Activated T-cell treated with anti-CD3 and anti-CD28 coated beads, Interleukin-2, amount 50 U/mL, for 1 hour (primary cell): Measurements from ENCODE around the gene BST1.
A peak's percentile ranks its signal among the peaks of the same experiment; 100 is the strongest.
"Not testable (repeated sequence)": the region's sequence is repeated elsewhere in the genome, so short reads cannot be mapped to it uniquely, and the experiment has no call there.

Source experiments
- DNase-seq: peaks from one replicate; pipeline ENCODE4 v3.0.0-alpha.2; 2020

Gene BST1

DNA sequence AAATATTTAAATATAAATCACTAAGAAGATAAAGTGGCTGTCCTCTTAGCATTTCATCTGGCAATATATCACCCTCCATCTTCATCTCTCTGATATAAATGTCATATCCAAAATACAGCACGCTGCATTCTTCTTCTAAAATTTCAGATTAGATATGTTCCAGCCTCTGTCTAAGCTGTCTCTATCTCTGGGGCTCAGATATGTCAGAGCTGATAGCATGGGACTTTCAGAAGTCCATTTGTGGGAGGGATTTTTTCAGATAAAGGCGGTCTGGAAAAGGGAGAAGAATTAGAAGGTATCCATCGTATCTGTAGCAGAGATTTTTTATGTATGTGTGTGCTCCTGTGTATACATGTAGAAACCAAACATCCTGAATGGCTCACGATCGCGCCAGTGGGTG, 50.2 kb downstream of the BST1 start:
- DNase-seq: no peak

DNA sequence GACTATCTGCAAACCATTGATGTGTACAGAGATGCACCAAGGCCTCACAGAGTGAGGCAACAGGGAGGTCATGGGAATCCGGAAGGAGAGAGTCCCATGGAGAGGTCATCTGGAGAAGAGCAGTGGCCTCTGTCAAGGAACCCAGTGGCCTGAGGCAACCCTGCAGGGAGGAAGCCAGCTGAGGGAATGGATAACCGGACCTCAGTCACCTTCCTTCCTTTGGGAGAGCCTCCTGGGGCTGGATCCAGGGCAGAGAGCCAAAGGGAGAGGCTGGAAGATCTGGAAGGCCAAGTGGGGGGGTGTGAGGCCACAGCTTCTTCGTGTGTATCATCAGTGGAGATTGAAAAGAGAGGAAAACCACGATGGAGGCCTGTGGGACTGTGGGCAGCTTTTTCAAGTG, 50.9 kb downstream of the BST1 start:
- DNase-seq: no peak

DNA sequence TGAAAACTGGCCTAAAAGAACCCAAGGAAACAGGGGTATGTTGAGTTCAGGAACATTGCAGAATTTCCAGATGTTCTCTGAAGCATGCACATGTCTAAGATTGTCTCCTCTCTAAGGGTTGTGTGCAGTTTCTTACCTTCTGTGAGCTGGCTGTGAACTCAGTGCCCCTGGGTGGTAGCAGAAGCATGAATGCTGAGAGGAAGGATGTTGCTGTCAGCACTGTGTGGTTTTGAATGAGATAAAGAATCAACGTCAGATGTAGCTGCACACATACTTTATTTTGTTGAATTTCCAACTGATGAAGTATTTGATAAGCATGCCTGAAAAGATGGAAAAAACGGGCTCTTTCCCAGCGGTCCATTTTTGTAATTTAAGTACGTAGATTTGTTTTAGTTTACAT, 51.5 kb downstream of the BST1 start:
- DNase-seq: peak; percentile 51

DNA sequence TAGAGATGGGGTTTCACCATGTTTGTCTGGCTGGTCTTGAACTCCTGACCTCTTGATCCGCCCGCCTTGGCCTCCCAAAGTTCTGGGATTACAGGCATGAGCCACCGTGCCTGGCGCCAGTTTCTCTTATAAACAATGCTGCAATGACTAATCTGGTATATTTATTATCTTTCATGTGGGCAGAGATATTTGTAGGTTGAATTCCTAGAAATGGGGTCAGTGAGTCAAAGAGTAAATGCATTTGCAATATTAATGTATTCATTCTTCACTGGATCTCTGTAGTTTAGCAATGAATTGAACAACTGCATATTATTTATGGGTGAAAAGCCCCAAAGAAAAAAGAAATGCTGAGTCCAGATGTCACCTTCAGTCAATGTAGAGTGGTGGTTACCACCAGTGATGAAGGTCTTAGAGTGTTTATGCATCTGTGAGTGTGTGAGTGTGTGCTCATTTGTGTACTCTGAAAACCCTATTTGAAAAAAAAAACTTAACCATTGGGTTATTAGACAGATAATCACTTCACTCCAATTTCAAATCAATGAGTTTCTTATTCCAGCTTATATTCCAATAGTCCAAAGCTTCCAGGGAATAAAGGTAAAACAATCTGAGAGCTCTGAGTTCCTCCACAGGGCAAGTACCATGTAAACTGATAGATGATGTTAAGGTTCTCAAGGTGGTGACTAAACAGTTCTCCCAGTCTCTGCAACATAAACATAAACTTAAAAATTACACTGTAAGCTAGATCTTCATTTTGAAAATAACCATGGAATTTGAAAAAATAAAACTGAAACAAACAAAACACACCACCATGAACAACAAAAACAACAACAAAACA, 52.7 kb downstream of the BST1 start:
- peak; percentile 42 for DNase-seq

DNA sequence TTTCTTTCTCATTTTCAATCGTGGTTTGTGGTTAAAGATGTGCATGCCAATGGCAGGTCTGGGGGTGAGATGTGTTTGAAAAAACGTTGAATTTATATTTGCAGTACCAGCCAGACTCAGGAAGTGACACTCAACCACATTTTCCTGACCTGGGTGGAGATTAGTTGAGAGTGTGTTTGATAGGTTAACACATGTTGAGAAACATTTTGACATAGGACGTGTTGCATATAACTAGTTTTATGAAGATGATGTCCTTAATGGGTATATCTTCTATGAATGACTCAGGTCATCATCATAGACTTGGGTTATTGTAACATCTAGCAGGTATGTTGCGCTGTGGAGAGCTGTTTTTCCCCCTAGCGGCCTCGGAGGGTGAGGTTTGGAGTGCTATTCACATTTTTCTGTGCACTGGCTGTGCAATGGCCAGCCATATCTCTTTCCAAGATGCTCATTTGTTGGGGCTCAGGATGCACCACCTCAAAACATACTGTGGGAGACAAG, 53.5 kb downstream of the BST1 start:
- peak; percentile 74 for DNase-seq

DNA sequence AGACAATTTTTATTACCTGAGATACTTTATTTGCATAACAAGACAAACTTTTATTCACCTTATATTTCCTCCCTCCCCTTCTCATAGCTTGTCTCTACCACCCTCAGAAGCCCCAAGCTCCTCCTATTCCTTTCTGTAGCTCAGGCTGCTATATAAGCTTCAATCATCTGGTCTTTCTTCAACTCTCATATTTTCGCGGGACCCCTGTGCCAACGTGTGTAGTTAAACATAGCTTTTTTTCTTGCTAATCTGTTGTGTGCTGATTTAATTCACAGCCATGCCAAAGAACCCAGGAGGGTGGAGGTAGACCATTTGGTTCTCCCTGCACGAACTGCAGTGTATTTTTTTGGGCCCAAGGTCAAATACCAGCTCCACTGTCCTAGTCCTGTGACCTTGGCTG, 54.2 kb downstream of the BST1 start:
- DNase-seq: no peak

DNA sequence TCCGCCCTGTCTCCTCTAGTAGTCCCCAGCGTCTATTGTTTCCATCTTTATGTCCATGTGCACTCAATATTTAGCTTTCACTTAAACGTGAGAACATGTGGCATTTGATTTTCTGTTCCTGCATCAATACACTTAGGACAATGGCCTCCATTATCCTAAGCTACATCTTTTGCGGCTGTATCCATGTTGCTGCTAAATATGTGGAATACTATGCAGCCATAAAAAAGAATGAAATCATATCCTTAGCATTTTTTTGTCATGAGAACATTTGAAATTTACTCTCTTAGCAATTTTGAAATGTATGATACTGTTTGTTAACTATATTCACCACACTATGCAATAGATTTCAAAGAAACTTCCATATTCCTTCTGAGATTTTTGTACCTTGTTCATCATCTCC, 55.4 kb downstream of the BST1 start:
- no peak for DNase-seq

DNA sequence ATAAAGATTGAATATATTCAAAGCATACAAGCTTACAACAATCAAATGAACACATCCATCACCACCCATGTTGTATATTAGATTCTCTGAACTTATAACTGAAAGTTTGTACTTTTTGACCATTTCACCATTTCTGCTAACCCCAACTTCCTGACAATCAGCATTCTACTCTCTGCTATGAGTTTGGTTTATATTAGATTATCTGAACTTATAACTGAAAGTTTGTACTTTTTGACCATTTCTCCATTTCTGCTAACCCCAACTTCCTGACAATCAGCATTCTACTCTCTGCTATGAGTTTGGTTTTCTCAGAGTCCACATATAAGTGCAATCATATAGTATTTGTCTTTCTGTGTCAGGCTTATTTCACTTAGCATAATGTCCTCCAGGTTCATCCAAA, 59.6 kb downstream of the BST1 start:
- DNase-seq: not testable (repeated sequence)

DNA sequence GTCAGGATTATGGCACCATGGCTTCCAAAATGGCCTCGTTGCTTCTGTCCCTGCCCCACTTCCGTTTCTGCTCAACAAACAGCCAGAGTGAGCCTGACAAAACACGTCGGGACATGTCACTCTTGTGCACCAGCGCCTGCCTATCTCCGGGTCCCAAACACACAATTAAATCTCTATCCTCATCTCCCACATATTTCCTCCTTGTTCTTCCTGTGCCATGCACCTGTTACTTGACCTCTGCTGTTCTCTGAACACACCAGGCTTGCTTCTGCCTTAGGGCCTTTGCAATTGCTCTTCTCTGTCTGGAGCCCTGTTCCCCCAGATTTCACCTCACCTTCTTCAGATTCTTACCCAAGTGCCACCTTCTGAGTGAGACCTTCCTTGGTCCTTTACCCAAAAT, 62.5 kb downstream of the BST1 start:
- no peak for DNase-seq

DNA sequence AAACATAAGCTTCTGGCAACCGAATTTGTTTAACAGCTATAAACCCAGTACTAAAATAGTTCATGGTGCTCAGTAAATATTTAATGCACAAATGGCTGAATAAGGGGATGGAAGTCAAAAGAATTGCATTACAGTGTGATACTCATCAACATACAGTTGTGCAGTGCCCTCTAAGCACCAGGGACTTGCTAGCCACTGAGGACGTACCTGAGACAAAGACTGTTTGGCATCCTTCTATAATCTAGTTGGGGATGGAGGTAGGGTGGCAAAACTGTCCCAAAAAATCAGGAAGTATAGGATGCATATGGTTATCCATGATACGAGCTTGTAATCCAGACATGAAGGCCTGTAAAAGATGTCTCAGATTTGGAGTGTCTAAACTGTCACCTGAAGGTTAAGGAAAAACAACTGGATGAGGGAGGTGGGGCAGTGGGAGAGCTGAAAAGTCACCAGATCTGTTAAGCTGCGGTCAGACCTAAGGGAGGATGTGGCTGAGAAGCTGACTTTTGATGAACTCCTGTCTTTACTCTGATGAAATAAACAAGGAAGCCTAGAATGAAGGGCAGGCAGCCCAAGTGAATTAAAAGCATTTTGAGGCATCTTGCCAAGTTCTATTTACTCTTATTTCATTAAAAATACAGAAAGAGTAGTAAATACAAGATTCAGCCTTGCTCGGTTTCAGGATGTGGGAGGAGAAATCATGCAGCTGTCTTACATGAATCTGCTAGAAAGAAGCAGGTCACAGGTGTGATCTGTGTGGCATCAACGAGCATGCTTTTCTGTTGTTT, 63.2 kb downstream of the BST1 start:
- no peak for DNase-seq

DNA sequence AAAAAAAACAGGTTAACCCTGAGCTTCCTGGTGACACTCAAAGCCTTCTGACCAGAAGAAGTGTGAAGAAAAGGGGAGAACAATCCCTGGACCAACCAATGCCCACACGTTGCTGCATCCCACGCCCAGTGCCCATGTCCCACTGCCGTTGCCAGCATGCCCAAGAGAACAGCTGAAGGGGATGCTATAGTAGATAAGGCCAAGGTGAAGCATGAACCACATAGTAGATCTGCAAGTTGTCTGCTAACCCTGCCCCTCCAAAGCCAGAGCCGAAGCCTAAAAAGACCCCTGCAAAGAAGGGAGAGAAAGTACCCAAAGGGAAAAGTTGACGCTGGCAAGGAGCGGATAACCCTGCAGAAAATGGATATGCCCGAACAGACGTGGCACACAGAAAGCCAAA, 64.0 kb downstream of the BST1 start:
- DNase-seq: no peak

DNA sequence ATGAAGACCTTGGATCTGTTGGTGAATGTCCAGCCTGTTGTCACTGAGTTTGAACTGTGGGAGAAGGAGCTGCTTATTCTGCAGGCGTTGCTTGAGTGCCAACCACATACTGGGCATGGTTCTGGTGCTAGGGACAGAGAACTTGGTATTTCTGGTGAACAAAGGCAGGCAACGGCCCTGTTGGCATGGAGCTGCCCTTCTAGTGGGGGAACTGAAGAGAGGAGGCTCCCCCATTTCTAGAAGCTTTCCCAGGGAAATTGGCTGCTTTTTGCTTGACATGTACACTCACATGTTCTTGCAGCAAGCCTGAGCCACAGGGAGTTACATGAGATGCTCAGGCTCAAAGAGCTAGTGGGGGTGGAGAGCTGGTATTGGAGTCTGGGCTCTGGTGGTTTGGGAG, 66.3 kb downstream of the BST1 start:
- no peak for DNase-seq

DNA sequence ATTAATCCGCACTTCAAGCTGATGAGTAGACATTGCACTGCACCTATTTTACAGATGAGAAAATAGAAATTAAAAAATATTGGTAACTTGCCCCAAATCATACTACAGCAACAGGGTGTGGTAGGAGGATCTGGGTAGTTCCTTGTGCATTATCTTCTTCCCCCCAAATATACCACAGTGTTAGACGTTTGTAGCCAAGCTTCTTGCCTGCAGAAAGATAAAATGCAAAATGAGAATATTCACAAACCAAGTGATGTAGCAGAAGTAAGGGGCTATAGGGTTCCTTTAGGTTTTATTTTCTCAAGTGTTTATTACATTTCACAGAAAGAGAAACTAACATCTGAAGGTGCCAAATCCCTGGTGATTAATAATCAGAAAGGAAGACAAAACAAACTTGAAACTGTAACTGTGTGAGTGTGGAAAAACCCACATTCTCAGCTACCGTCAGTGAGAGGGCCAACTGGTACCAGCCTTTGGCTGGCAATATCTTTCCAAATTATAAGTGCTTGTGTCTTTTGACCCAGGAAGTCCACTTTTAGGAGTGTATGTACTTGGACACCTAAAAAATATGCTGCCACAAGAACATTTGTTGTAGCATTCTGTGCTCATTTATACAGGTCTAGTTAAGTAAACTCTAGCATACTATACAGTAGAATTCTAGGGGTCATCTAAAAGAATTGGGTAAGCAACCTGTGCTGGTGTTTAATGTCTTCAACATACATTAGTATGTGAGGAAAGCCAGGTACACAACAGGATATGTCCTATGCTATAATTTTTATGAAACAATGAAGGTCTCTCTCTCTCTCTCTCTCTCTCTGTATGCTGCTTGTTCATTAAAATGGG, 68.6 kb downstream of the BST1 start:
- DNase-seq: no peak

DNA sequence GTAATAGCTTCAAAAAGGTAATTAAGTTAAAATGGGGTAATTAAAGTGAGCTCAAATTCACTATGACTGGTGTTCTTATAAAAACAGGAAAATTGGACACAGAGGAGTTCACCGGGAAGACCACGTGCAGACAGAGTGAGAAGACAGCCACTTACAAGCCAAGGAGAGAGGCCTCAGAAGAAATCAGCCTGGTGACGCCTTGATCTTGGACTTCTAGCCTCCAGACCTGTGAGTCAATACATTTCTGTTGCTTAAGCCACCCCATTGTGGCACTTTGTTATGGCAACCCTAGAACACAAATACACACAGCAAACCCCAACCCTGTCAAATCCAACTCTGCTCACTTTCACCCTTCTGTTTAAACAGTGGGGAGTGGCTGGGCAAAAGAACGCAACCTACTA, 71.2 kb downstream of the BST1 start:
- no peak for DNase-seq

DNA sequence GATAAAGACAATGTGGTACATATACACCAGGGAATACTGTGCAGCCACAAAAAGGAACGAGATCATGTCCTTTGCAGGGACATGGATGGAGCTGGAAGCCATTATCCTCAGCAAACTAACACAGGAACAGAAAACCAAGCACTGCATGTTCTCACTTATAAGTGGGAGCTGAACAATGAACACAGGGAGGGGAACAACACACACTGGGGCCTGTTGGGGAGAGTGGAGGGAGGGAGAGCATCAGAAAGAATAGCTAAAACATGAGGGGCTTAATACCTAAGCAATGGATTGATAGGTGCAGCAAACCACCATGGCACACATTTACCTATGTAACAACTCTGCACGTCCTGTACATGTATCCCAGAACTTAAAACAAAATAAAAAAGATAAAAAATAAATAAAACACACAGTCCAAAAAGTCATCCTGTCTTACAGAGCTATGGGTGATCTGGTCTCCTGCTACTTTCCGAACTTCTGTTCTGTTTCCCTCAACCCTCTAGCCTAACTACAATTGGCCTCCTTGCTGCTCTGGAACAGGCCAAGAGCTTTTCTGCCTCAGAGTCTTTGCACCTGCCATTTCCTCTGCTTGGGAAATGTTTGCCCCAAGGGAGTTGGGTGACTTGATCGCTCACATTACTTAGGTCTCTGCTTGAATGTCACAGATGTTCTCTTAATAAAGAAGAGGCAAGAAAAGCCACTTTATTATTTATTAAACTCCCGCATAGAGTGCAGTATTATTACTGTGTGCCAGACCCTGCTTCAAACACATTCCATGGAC, 74.2 kb downstream of the BST1 start:
- no peak for DNase-seq

DNA sequence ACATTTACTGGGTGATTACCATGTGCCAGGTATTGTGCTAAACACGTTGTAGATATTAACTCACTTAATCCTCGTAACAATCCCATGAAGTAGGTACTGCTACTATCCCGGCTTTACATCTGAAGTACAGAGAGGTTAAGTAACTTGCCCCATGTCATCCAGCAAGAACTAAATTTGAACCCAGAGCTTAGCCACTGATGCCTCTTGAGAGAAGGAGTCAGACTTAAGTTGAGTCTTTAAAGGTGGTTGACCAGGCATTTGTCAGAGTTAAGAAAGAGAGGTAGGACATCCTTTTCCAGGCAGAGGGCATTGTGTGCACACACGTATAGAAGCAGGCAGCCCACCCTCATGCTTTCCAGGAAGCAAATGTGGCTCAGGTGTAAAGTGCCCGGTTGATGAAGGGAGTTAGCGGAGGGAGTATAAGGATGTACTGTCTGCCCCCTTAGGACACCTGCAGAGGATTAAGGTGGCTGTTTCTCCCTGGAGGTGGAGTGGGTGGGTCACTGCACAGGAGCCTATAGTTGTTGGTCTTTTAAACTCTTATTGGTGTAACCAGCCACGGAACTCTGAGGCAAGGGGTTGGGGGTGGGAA, 74.9 kb downstream of the BST1 start:
- DNase-seq: no peak

DNA sequence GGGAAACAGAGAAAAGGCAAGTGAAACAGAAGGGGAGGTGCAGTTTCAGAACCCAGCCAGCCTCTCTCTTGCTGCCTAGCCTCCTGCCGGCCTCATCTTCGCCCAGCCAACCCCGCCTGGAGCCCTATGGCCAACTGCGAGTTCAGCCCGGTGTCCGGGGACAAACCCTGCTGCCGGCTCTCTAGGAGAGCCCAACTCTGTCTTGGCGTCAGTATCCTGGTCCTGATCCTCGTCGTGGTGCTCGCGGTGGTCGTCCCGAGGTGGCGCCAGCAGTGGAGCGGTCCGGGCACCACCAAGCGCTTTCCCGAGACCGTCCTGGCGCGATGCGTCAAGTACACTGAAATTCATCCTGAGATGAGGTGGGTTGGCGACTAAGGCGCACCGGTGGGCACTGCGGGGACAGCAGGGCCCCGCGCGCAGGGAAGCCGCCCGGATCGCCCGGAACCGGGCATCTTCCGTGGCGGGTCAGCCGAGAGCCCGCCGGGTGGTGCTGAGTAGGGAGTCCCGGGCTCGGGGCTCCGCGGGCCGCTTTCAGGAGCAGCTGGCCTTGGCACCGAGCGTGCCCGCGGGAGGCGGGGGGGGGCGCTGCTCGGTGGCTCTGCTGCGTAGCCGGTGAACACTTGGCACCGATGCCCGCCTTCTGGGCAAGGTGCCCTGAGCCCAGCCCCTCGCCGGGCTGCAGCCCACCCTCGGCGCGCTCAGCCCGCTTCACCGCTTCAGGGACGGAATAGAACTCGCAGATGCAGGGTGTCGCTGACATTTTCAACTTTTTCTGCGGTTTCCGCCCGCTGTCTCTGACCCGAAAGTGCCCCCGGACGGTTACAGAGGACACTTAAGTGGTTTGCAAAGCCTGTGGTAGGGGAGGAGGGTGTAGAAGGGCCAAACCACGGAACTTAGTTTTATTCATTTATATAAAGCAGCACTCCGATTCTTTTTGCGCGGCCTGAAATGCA, 75.7 kb downstream of the BST1 start, which contains the start of gene CD38:
Gene CD38, plus strand, starts transcription at position 40 of the 953 bp plus-strand sequence. Its CDS starts 87 bp downstream, at position 127.
- peak; percentile 60 for DNase-seq

DNA sequence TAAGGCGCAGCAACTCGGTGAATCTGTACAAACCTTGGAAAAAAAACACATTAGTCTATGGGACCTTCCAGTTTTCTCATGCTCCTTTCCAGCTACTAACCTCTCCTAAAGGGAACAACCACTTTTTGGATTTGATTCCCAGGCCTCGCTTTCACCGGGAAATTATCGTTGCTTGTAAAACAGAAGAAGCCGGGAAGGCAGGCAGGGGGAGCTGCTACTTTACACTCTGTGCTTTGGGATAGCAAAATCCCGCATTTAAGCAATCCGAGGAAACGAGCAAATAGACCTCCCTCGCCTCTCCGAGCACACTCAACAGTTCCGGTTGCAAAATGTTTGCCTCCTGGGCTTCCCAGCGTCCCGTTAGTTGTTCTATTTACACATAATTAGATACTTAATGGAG, 76.4 kb downstream of the BST1 start:
- DNase-seq: no peak

DNA sequence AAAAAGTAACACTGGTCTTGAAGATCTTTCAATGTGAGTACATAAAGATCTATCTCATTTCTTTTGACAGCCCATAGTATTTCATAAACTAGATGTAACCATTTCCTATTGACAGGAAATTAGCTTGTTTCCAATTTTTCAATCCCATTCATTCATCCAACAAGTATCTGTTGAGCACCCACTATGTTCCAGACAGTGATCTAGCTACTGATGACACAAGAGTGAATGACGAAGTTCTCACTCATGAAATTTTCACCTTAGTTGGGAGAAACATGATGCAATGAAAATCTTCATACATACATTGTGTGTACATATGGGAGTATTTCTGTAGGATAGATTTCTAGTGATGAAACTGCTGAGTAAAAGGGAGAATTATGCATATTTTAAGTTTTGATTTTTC, 76.9 kb downstream of the BST1 start:
- DNase-seq: no peak

DNA sequence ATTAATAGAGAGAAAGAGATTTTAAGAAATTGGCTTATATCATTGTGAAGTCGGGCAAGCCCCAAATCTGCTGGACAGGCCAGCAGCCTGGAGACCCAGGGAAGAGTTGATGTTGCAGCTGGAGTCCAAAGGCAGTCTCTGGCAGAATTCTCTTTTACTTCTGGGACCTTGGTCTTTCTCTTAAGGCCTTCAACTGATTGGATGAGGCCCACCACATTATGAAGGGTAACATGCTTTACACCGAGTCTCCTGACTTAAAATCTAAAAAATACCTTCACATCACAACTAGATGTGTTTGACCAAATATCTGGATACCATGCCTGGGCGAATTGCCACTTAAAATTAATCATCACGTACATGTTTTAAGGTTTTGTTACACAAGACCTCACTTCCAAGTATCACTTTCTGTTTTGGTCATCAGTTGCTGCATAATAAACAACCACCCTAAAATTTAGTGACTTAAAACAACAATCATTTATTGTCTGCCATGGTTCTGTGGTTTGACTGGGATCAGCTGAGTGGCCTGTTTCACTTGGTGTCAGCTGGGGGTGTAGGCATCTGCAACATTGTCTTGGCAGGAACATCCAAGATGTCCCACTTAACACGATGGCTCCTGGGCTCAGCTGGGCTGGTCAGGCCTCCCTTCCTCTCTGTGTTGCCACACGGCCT, 78.7 kb downstream of the BST1 start:
- no peak for DNase-seq
